Neural cell (in vitro differentiated cells): ENCODE measurements around the gene NOX4. TPM values are rescaled to one million over a fixed set of nuclear protein-coding genes. Genes with fewer than 3 reads are reported as not detected.

Experiments used
- H2AFZ ChIP-seq: fragments of 200-600, 300-800 bp; sonication (generic), shearing (Covaris generic); 2 replicates; pipeline ENCODE4 v1.6.0; 2014; ENCODE audit warnings: low read depth, mild to moderate bottlenecking, antibody characterized with exemption, low read length, moderate library complexity
- H3F3A ChIP-seq: fragments of 200-600 bp; shearing (Covaris generic); 2 replicates; pipeline ENCODE4 v1.6.1; 2016; ENCODE audit warnings: mild to moderate bottlenecking, moderate library complexity, mixed read lengths, antibody characterized with exemption, low read length; ENCODE audit not compliant: insufficient read depth, poor library complexity, severe bottlenecking
- H3K27ac ChIP-seq: fragments of 200-600, 300-800 bp; sonication (generic), shearing (Covaris generic); 2 replicates; pipeline ENCODE4 v1.5.1; 2014; ENCODE audit warnings: mild to moderate bottlenecking, low read length, moderate library complexity
- H3K27me3 ChIP-seq: fragments of 300-800, 200-600 bp; sonication (generic), shearing (Covaris generic); 2 replicates; pipeline ENCODE4 v1.6.0; 2014; ENCODE audit warnings: mild to moderate bottlenecking, low read depth, low read length, moderate library complexity; ENCODE audit not compliant: insufficient read depth
- H3K36me3 ChIP-seq: fragments of 300-800, 200-600 bp; sonication (generic), shearing (Covaris generic); 2 replicates; pipeline ENCODE4 v1.5.1; 2014; ENCODE audit warnings: mild to moderate bottlenecking, antibody characterized with exemption, low read length, moderate library complexity; ENCODE audit not compliant: insufficient read depth
- H3K4me2 ChIP-seq: fragments of 300-800, 200-600 bp; sonication (generic), shearing (Covaris generic); 2 replicates; pipeline ENCODE4 v1.6.0; 2014; ENCODE audit warnings: mild to moderate bottlenecking, low read length
- H3K4me3 ChIP-seq: fragments of 300-800, 200-600 bp; sonication (generic), shearing (Covaris generic); 2 replicates; pipeline ENCODE4 v1.5.1; 2014; ENCODE audit warnings: mild to moderate bottlenecking, low read length, moderate library complexity
- H3K79me2 ChIP-seq: fragments of 200-600 bp; shearing (Covaris generic); replicated peaks from 2 replicates; pipeline ENCODE4 v1.6.0; 2014; ENCODE audit warnings: mild to moderate bottlenecking, low read length, moderate library complexity; ENCODE audit not compliant: insufficient read depth
- H3K9ac ChIP-seq: fragments of 300-800, 200-600 bp; sonication (generic), shearing (Covaris generic); 2 replicates; pipeline ENCODE4 v1.6.1; 2016; ENCODE audit warnings: mild to moderate bottlenecking, low read length, mixed read lengths
- H3K9me2 ChIP-seq: fragments of 200-600 bp; shearing (Covaris generic); 2 replicates; pipeline ENCODE4 v1.6.1; 2016; ENCODE audit warnings: mild to moderate bottlenecking, low read length, mixed read lengths; ENCODE audit not compliant: insufficient read depth
- H3K9me3 ChIP-seq: fragments of 200-600, 300-800 bp; sonication (generic), shearing (Covaris generic); 2 replicates; pipeline ENCODE4 v1.6.1; 2016; ENCODE audit warnings: mild to moderate bottlenecking, mixed run types, low read length, moderate library complexity, mixed read lengths
- H4K20me1 ChIP-seq: fragments of 200-600 bp; shearing (Covaris generic); 2 replicates; pipeline ENCODE4 v1.6.1; 2016; ENCODE audit warnings: mild to moderate bottlenecking, mixed run types; ENCODE audit not compliant: insufficient read depth
- CTCF ChIP-seq: fragments of 450-650 bp; IDR thresholded peaks from 2 replicates; pipeline ENCODE4 v1.5.1; 2014; ENCODE audit warnings: antibody characterized with exemption, mild to moderate bottlenecking, moderate library complexity; ENCODE audit not compliant: poor library complexity, severe bottlenecking
- EP300 ChIP-seq: fragments of 450-650 bp; conservative IDR thresholded peaks from 2 replicates; pipeline ENCODE4 v1.6.1; 2014; ENCODE audit warnings: antibody characterized with exemption, mild to moderate bottlenecking, moderate library complexity; ENCODE audit not compliant: poor library complexity, severe bottlenecking
- MXI1 ChIP-seq: fragments of 450-650 bp; conservative IDR thresholded peaks from 2 replicates; pipeline ENCODE4 v1.6.1; 2014; ENCODE audit warnings: antibody characterized with exemption, mild to moderate bottlenecking; ENCODE audit not compliant: poor library complexity, severe bottlenecking
- RAD21 ChIP-seq: fragments of 450-650 bp; conservative IDR thresholded peaks from 2 replicates; pipeline ENCODE4 v1.6.1; 2014; ENCODE audit warnings: antibody characterized with exemption, mild to moderate bottlenecking, moderate library complexity
- REST ChIP-seq: IDR thresholded peaks from 2 replicates; pipeline ENCODE4 v1.6.1; 2012; ENCODE audit warnings: borderline replicate concordance
- TAF1 ChIP-seq: IDR thresholded peaks from 2 replicates; pipeline ENCODE4 v1.6.1; 2012; ENCODE audit warnings: low read depth
- polyA plus RNA-seq: library from polyadenylated mRNA; depleted of rRNA; stranded (reverse); fragments of >200 nt; gene quantifications from 2 replicates; pipeline ENCODE4 v1.2.3, GENCODE V29; 2014

NOX4 gene
- polyA plus RNA-seq, 1 donor from 2014 or later: 0.71 TPM

- TF ChIP-seq TAF1: no peak
- TF ChIP-seq REST: no peak
- no peak for TF ChIP-seq RAD21
- TF ChIP-seq EP300: no peak
- TF ChIP-seq CTCF: peak; percentile 13
- Histone ChIP-seq H3F3A (no peaks in the 10 kb centered on the region), H3K9me2 (no peaks in the 10 kb centered on the region), H2AFZ (no peak overlapping the region), H3K27me3 (no peaks in the 10 kb centered on the region), H3K36me3 (no peaks in the 10 kb centered on the region), H3K9me3 (no peaks in the 10 kb centered on the region), H4K20me1 (no peaks in the 10 kb centered on the region), H3K4me2 (no peak overlapping the region), H3K79me2 (no peaks in the 10 kb centered on the region), H3K9ac (no peak overlapping the region), H3K27ac (no peak overlapping the region), H3K4me3 (no peak overlapping the region)
Observed at GRCh38 chr11:89498845-89499448, 7.8 kb upstream of the NOX4 start.

GRCh38 chr11:89495951-89496350 lies 4.8 kb upstream of the NOX4 start:
- Histone ChIP-seq H3K9ac (no peak overlapping the region), H3K9me3 (no peaks in the 10 kb centered on the region), H3K9me2 (no peaks in the 10 kb centered on the region), H3K27ac (no peak overlapping the region), H2AFZ (no peak overlapping the region), H3K4me2 (no peak overlapping the region), H3K36me3 (no peaks in the 10 kb centered on the region), H4K20me1 (no peaks in the 10 kb centered on the region), H3F3A (no peaks in the 10 kb centered on the region), H3K79me2 (no peaks in the 10 kb centered on the region), H3K27me3 (no peaks in the 10 kb centered on the region), H3K4me3 (no peak overlapping the region)
- TF ChIP-seq MXI1 (no peak), REST (no peak), EP300 (no peak), CTCF (no peak), TAF1 (no peak)
